ENCODE data around the gene C10orf71. TPM values are rescaled to one million over a fixed set of nuclear protein-coding genes. Genes with fewer than 3 reads are reported as not detected.

C10orf71 gene
- total and polyA plus RNA-seq, 2 of the 8 experiments (the other 6 are each of a cell fraction or from before 2014, with no cell fraction given): not detected

- Histone ChIP-seq H3K56ac (replicated peaks; ENCODE audit: insufficient read length, low read depth, low read length) (peak overlapping the region; percentile 48), H3K79me2 (ENCODE audit: control insufficient read depth in 1 of 2, insufficient read depth in 2 of 2, low read length in 2 of 2) (no peaks in the 10 kb centered on the region), H3K4me3 (ENCODE audit: extremely low read depth in 1 of 4, insufficient read depth in 2 of 4, low read depth in 3 of 4, low read length in 4 of 4) (no peak overlapping the region), H4K5ac (ENCODE audit: insufficient read length, low read depth, low read length) (no peak overlapping the region), H2BK5ac (ENCODE audit: low read depth, low read length) (peak overlapping the region; percentile 12; the same call in 1 of the 2 replicates), H3K23me2 (ENCODE audit: low read depth, low read length) (no peaks in the 10 kb centered on the region), H3K36me3 (ENCODE audit: control insufficient read depth in 2 of 4, insufficient read depth in 4 of 4, low read length in 3 of 4) (no peaks in the 10 kb centered on the region), H3K4me1 (replicated peaks in 1 of 4; ENCODE audit: control insufficient read depth in 3 of 4, insufficient read depth in 4 of 4, low read length in 3 of 4) (peaks cover 0 to 10% (median 7%) of the 10 kb centered on the region in 4 experiments; a peak in 5 of 7 replicates), H2AK5ac (ENCODE audit: low read depth, low read length) (no peak overlapping the region), H3K14ac (ENCODE audit: insufficient read length) (no peak overlapping the region), H2BK15ac (ENCODE audit: low read length) (peak overlapping the region; percentile 94), H3K79me1 (ENCODE audit: low read depth, low read length) (no peaks in the 10 kb centered on the region), H2BK120ac (replicated peaks; ENCODE audit: low read depth, low read length) (peak overlapping the region; percentile 1), H3K27me3 (replicated peaks in 1 of 4; ENCODE audit: control insufficient read depth in 3 of 4, extremely low read depth in 1 of 4, insufficient read depth in 3 of 4, low read length in 3 of 4) (no peaks in the 10 kb centered on the region), H3K9me3 (ENCODE audit: insufficient read depth in 2 of 2, low read depth in 1 of 2, low read length in 1 of 2) (no peaks in the 10 kb centered on the region), H4K91ac (replicated peaks; ENCODE audit: insufficient read length, low read length) (peak overlapping the region; percentile 0), H2BK12ac (ENCODE audit: low read depth, low read length) (peak overlapping the region; percentile 94; the same call in 1 of the 2 replicates), H3K9ac (replicated peaks in 1 of 4; ENCODE audit: extremely low read depth in 1 of 4, low read depth in 3 of 4, low read length in 3 of 4) (no peak overlapping the region), H4K8ac (ENCODE audit: extremely low read depth, insufficient read depth, low read length) (no peak overlapping the region; the same call in 1 of the 2 replicates), H3K27ac (ENCODE audit: low read depth, low read length) (no peak overlapping the region), H3K18ac (ENCODE audit: extremely low read depth, low read length) (no peak overlapping the region; the same call in 1 of the 2 replicates), H3K4ac (replicated peaks; ENCODE audit: insufficient read length, low read depth, low read length) (peak overlapping the region; percentile 20), H2AFZ (ENCODE audit: low read length) (peak overlapping the region; percentile 81), H2BK20ac (ENCODE audit: low read length) (peak overlapping the region; percentile 49; the same call in 1 of the 2 replicates), H4K20me1 (replicated peaks in 1 of 2; ENCODE audit: control insufficient read depth in 1 of 2, insufficient read depth in 2 of 2, low read length in 2 of 2) (no peaks in the 10 kb centered on the region), H3K4me2 (ENCODE audit: insufficient read depth in 1 of 2, low read depth in 2 of 2, low read length in 2 of 2) (no peak overlapping the region), H3K23ac (ENCODE audit: insufficient read length) (no peak overlapping the region)
- DNase-seq (ENCODE audit: low read depth in 1 of 2, low spot score in 2 of 2) (peak in 1 of 2 experiments; percentile 56), FAIRE-seq (no peak)
- ChIA-PET POLR2A (ENCODE audit: partially characterized antibody) (no interaction called here), CTCF (ENCODE audit: partially characterized antibody) (interaction anchor here (0.8 to 3.2 kb wide), 9 partner anchors 7 to 152 kb away, joined by 3 to 14 read pairs (median 4); no protein-coding TSS in a partner anchor)
- WGBS, 2 experiments (ENCODE audit: extremely low coverage in 1 of 2, insufficient coverage in 1 of 2, insufficient read length in 1 of 2, insufficient replicate concordance in 2 of 2, low coverage in 1 of 2, low lambda C conversion rate in 2 of 2, missing lambda C conversion rate in 1 of 2): 75% methylated on average over 9 of the region's 13 CpGs; no CpG with 5 or more reads in 1 of the 2 experiments
- no peak for TF ChIP-seq SAP30 (IDR thresholded peaks at IDR 0.05; ENCODE audit: insufficient read depth, insufficient replicate concordance, low read length)
- TF ChIP-seq YY1 (IDR thresholded peaks at IDR 0.05; ENCODE audit: low read depth, low read length): no peak
- no peak for TF ChIP-seq RNF2 (IDR thresholded peaks at IDR 0.05; ENCODE audit: borderline replicate concordance, low read depth, low read length, missing control alignments, poor library complexity, severe bottlenecking)
- no peak for TF ChIP-seq SP4 (IDR thresholded peaks at IDR 0.05; ENCODE audit: low read length)
- TF ChIP-seq CBX5 (IDR thresholded peaks at IDR 0.05; ENCODE audit: low read depth, low read length): no peak
- TF ChIP-seq MAX (IDR thresholded peaks at IDR 0.05): 0 out of 2 replicates have a peak, but pooled peaks have one; percentile 8
- no peak for TF ChIP-seq POLR2A (IDR thresholded peaks at IDR 0.05; ENCODE audit: control extremely low read depth in 1 of 2, low read depth in 2 of 2, low read length in 2 of 2)
- no peak for TF ChIP-seq SUZ12 (IDR thresholded peaks at IDR 0.05; ENCODE audit: low read length)
- peak; percentile 69 for TF ChIP-seq KDM1A (IDR thresholded peaks at IDR 0.05; ENCODE audit: borderline replicate concordance, low read length)
- TF ChIP-seq RFX5 (IDR thresholded peaks at IDR 0.05; ENCODE audit: borderline replicate concordance, low read depth, low read length): no peak
- TF ChIP-seq ZNF274 (IDR thresholded peaks at IDR 0.05; ENCODE audit: borderline replicate concordance, extremely low read depth, low read length): no peak
Measured at GRCh38 chr10:49359349-49360270, 60.6 kb downstream of the C10orf71 start.
